ENCODE data around the gene PRPF19. TPM values are rescaled to one million over a fixed set of nuclear protein-coding genes. Genes with fewer than 3 reads are reported as not detected.
"Not testable (repeated sequence)": the region's sequence is repeated elsewhere in the genome, so short reads cannot be mapped to it uniquely, and the experiment has no call there.

PRPF19 gene
- polyA plus RNA-seq, 1 donor (not counting 4 experiments of a cell fraction or from before 2014, with no cell fraction given): 35.4 TPM

DNA sequence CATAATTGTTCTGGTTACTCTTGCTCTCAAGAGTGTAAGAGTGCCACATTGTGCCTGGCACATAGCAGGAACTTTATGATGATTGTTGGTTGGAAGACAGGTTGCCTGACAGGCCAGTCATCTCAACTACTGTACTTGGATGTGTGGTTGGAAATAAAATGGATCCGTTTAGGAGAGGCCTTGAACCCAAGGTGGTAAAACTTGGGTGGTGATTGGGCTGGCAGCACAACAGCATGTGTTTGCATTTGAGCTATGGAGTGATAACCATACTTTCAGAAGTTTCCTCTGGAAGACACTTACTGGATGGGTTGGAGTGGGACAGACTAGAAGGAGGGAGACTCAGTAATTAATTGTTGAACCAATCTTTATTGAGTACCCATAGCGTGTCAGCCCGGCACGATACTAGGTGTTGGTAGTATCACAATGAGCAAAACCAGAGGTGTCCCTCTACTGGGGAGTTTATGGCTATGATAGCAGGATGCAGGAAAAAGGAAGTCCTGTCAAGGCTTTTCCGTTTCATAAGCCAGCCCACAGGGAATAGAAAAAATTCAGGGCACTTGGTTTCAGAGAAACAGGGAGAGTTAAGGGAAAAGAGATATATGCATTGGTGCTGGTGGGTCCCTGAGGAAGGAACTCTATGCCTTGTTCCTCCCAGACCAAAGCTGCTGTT lies 4.5 kb upstream of the PRPF19 start:
- Histone ChIP-seq H3K4me2 (ENCODE audit: control insufficient read depth, extremely low read depth, insufficient read depth, low read depth, low read length) (no peak overlapping the region), H3K4me1 (ENCODE audit: control insufficient read depth, extremely low read depth, insufficient read depth, low read length) (peaks cover 15% of the 10 kb centered on the region), H3K4me3 (ENCODE audit: control insufficient read depth in 2 of 3, extremely low read depth in 1 of 3, insufficient read depth in 2 of 3, low read depth in 1 of 3, low read length in 3 of 3) (no peak overlapping the region), H2AFZ (ENCODE audit: control insufficient read depth, low read length) (no peak overlapping the region), H3K27me3 (ENCODE audit: control insufficient read depth, extremely low read depth, insufficient read depth, low read length) (no peaks in the 10 kb centered on the region), H3K9me3 (ENCODE audit: control insufficient read depth, low read depth, low read length) (no peaks in the 10 kb centered on the region), H4K20me1 (ENCODE audit: control insufficient read depth, extremely low read depth, insufficient read depth, low read length) (no peaks in the 10 kb centered on the region), H3K36me3 (ENCODE audit: control insufficient read depth in 2 of 2, extremely low read depth in 1 of 2, insufficient read depth in 2 of 2, low read length in 2 of 2) (no peaks in the 10 kb centered on the region), H3K9ac (ENCODE audit: control insufficient read depth, extremely low read depth, insufficient read depth, low read length) (no peak overlapping the region), H3K27ac (ENCODE audit: control insufficient read depth, insufficient read depth, low read length) (no peak overlapping the region), H3K79me2 (ENCODE audit: control insufficient read depth, insufficient read depth, low read length) (peaks cover 14% of the 10 kb centered on the region), H3K9me1 (ENCODE audit: control insufficient read depth, extremely low read depth, insufficient read depth, low read length) (peaks cover 1% of the 10 kb centered on the region)
- DNase-seq (ENCODE audit: low read depth, low spot score) (no peak), FAIRE-seq (no peak)
- dilution Hi-C loops (cut with MboI; ENCODE audit: extremely low pct_ligation_motif_present, low sequenced_read_pairs): no loop called here
- no peak for TF ChIP-seq EZH2 (IDR thresholded peaks at IDR 0.05; ENCODE audit: low read length)
- TF ChIP-seq, protein P1, sequence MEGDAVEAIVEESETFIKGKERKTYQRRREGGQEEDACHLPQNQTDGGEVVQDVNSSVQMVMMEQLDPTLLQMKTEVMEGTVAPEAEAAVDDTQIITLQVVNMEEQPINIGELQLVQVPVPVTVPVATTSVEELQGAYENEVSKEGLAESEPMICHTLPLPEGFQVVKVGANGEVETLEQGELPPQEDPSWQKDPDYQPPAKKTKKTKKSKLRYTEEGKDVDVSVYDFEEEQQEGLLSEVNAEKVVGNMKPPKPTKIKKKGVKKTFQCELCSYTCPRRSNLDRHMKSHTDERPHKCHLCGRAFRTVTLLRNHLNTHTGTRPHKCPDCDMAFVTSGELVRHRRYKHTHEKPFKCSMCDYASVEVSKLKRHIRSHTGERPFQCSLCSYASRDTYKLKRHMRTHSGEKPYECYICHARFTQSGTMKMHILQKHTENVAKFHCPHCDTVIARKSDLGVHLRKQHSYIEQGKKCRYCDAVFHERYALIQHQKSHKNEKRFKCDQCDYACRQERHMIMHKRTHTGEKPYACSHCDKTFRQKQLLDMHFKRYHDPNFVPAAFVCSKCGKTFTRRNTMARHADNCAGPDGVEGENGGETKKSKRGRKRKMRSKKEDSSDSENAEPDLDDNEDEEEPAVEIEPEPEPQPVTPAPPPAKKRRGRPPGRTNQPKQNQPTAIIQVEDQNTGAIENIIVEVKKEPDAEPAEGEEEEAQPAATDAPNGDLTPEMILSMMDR (optimal IDR thresholded peaks at IDR 0.05 in 1 of 3, IDR thresholded peaks at IDR 0.05 in 1 of 3, conservative IDR thresholded peaks at IDR 0.05 in 1 of 3; ENCODE audit: extremely low read depth in 1 of 3, insufficient read depth in 2 of 3, low read length in 3 of 3): no peak

DNA sequence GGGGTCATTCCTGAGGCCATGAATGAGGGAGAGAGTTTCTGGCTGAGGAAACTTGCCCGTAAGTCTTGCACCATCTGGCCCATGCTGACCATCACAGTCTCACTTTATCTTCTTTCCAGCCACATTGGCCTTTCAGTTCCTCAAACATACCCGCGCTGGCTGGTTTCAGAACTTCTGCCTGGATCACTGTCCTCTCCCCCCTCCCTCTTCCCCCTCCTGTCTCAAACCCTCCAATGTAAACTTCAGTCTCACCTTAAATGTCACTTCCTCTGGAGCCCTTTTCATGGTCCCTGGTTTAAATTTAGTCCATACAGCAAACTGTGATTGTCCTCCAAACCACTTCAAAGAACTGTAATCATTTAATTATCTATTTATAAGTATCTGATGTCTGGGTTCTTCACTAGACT lies 3.9 kb upstream of the PRPF19 start:
- Histone ChIP-seq H3K9me3 (ENCODE audit: control insufficient read depth, low read depth, low read length) (no peaks in the 10 kb centered on the region), H3K4me2 (ENCODE audit: control insufficient read depth, extremely low read depth, insufficient read depth, low read depth, low read length) (no peak overlapping the region), H2AFZ (ENCODE audit: control insufficient read depth, low read length) (no peak overlapping the region), H3K4me1 (ENCODE audit: control insufficient read depth, extremely low read depth, insufficient read depth, low read length) (peaks cover 12% of the 10 kb centered on the region), H4K20me1 (ENCODE audit: control insufficient read depth, extremely low read depth, insufficient read depth, low read length) (peaks cover under 1% of the 10 kb centered on the region), H3K9ac (ENCODE audit: control insufficient read depth, extremely low read depth, insufficient read depth, low read length) (no peak overlapping the region), H3K4me3 (ENCODE audit: control insufficient read depth in 2 of 3, extremely low read depth in 1 of 3, insufficient read depth in 2 of 3, low read depth in 1 of 3, low read length in 3 of 3) (no peak overlapping the region), H3K27me3 (ENCODE audit: control insufficient read depth, extremely low read depth, insufficient read depth, low read length) (no peaks in the 10 kb centered on the region), H3K36me3 (ENCODE audit: control insufficient read depth in 2 of 2, extremely low read depth in 1 of 2, insufficient read depth in 2 of 2, low read length in 2 of 2) (no peaks in the 10 kb centered on the region), H3K27ac (ENCODE audit: control insufficient read depth, insufficient read depth, low read length) (no peak overlapping the region), H3K9me1 (ENCODE audit: control insufficient read depth, extremely low read depth, insufficient read depth, low read length) (no peaks in the 10 kb centered on the region), H3K79me2 (ENCODE audit: control insufficient read depth, insufficient read depth, low read length) (peaks cover 15% of the 10 kb centered on the region)
- no peak for FAIRE-seq
- dilution Hi-C loops (cut with MboI; ENCODE audit: extremely low pct_ligation_motif_present, low sequenced_read_pairs): no loop called here
- no peak for DNase-seq (ENCODE audit: low read depth, low spot score)
- TF ChIP-seq, protein P1 (optimal IDR thresholded peaks at IDR 0.05 in 1 of 3, IDR thresholded peaks at IDR 0.05 in 1 of 3, conservative IDR thresholded peaks at IDR 0.05 in 1 of 3; ENCODE audit: extremely low read depth in 1 of 3, insufficient read depth in 2 of 3, low read length in 3 of 3): no peak
- no peak for TF ChIP-seq EZH2 (IDR thresholded peaks at IDR 0.05; ENCODE audit: low read length)

DNA sequence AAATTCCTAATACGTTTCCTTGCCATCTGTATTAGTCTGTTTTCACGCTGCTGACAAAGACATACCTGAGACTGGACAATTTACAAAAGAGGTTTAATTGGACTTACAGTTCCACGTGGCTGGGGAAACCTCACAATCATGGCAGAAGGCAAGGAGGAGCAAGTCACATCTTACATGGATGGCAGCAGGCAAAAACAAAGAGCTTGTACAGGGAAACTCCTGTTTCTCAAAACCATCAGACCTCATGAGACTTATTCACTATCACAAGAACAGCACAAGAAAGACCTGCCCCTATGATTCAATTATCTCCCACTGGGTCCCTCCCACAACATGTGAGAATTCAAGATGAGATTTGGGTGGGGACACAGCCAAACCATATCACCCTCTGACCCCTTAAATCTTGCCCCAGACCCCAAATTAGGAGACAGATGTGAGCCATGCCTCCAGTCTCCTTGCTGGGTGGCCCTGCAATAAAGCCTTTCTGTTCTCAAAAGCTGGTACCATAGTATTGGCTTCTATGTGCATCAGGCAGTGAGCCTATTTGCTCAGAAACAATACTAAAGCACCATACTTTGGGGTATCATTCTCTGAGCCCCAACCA lies 3.4 kb upstream of the PRPF19 start:
- H3K9ac ChIP-seq (ENCODE audit: control insufficient read depth, extremely low read depth, insufficient read depth, low read length); H3K9me3 ChIP-seq (ENCODE audit: control insufficient read depth, low read depth, low read length); H4K20me1 ChIP-seq (ENCODE audit: control insufficient read depth, extremely low read depth, insufficient read depth, low read length); H2AFZ ChIP-seq (ENCODE audit: control insufficient read depth, low read length); H3K27ac ChIP-seq (ENCODE audit: control insufficient read depth, insufficient read depth, low read length); H3K27me3 ChIP-seq (ENCODE audit: control insufficient read depth, extremely low read depth, insufficient read depth, low read length); H3K4me3 ChIP-seq (ENCODE audit: control insufficient read depth in 2 of 3, extremely low read depth in 1 of 3, insufficient read depth in 2 of 3, low read depth in 1 of 3, low read length in 3 of 3); dilution Hi-C loops (cut with MboI; ENCODE audit: extremely low pct_ligation_motif_present, low sequenced_read_pairs); H3K36me3 ChIP-seq (ENCODE audit: control insufficient read depth in 2 of 2, extremely low read depth in 1 of 2, insufficient read depth in 2 of 2, low read length in 2 of 2); DNase-seq (ENCODE audit: low read depth, low spot score); FAIRE-seq; H3K4me2 ChIP-seq (ENCODE audit: control insufficient read depth, extremely low read depth, insufficient read depth, low read depth, low read length); H3K9me1 ChIP-seq (ENCODE audit: control insufficient read depth, extremely low read depth, insufficient read depth, low read length): not testable (repeated sequence)
- Histone ChIP-seq H3K4me1 (ENCODE audit: control insufficient read depth, extremely low read depth, insufficient read depth, low read length) (peaks cover 13% of the 10 kb centered on the region), H3K79me2 (ENCODE audit: control insufficient read depth, insufficient read depth, low read length) (peaks cover 20% of the 10 kb centered on the region)
